ENCODE data around the gene PTK7. TPM values are rescaled to one million over a fixed set of nuclear protein-coding genes. Genes with fewer than 3 reads are reported as not detected.

Gene PTK7
- total RNA-seq, 2 experiments from 2014 or later = 3.3 to 3.9 TPM

GRCh38 chr6:43200541-43200940, 124.4 kb downstream of the PTK7 start:
- DNase-seq = no peak
- Mint-ChIP-seq H3K4me3 (no peak overlapping the region), H3K4me1 (no peaks in the 10 kb centered on the region), H3K27ac (no peak overlapping the region), H3K27me3 (no peaks in the 10 kb centered on the region), H3K9me3 (no peaks in the 10 kb centered on the region), H3K36me3 (peaks cover 4% of the 10 kb centered on the region)

DNA sequence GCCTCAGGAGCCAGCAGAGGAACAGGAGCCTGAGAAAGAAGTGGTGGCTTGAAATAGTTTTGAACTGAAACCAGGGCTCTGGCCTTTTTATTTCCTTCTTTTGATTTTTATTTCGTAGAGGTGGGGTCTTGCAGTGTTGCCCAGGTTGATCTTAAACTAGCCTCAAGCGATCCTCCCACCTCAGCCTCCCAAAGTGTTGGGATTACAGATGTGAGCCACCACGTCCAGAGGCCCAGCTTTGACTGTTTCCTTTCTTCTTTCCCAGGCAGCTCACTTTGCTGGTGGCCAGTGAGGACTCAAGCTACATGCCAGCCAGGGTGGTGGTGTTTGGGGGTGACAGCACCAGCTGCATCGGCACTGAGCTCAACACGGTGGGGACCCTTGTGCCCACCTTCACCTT, 126.3 kb downstream of the PTK7 start:
- no peaks in the 10 kb centered on the region for H3K9me3 Mint-ChIP-seq
- no peak overlapping the region for H3K27ac Mint-ChIP-seq
- H3K27me3 Mint-ChIP-seq = no peaks in the 10 kb centered on the region
- DNase-seq = no peak
- peaks cover 13% of the 10 kb centered on the region for H3K36me3 Mint-ChIP-seq
- H3K4me1 Mint-ChIP-seq = no peaks in the 10 kb centered on the region
- no peak overlapping the region for H3K4me3 Mint-ChIP-seq

GRCh38 chr6:43203029-43203717, 127.1 kb downstream of the PTK7 start:
- H3K36me3 Mint-ChIP-seq = peaks cover 13% of the 10 kb centered on the region
- no peak overlapping the region for H3K4me3 Mint-ChIP-seq
- no peaks in the 10 kb centered on the region for H3K9me3 Mint-ChIP-seq
- no peak for DNase-seq
- H3K27me3 Mint-ChIP-seq = no peaks in the 10 kb centered on the region
- no peak overlapping the region for H3K27ac Mint-ChIP-seq
- no peaks in the 10 kb centered on the region for H3K4me1 Mint-ChIP-seq

GRCh38 chr6:43203718-43204095, 127.6 kb downstream of the PTK7 start:
- H3K4me3 Mint-ChIP-seq = no peak overlapping the region
- no peaks in the 10 kb centered on the region for H3K4me1 Mint-ChIP-seq
- no peaks in the 10 kb centered on the region for H3K27me3 Mint-ChIP-seq
- no peak for DNase-seq
- peaks cover 13% of the 10 kb centered on the region for H3K36me3 Mint-ChIP-seq
- no peak overlapping the region for H3K27ac Mint-ChIP-seq
- no peaks in the 10 kb centered on the region for H3K9me3 Mint-ChIP-seq

DNA sequence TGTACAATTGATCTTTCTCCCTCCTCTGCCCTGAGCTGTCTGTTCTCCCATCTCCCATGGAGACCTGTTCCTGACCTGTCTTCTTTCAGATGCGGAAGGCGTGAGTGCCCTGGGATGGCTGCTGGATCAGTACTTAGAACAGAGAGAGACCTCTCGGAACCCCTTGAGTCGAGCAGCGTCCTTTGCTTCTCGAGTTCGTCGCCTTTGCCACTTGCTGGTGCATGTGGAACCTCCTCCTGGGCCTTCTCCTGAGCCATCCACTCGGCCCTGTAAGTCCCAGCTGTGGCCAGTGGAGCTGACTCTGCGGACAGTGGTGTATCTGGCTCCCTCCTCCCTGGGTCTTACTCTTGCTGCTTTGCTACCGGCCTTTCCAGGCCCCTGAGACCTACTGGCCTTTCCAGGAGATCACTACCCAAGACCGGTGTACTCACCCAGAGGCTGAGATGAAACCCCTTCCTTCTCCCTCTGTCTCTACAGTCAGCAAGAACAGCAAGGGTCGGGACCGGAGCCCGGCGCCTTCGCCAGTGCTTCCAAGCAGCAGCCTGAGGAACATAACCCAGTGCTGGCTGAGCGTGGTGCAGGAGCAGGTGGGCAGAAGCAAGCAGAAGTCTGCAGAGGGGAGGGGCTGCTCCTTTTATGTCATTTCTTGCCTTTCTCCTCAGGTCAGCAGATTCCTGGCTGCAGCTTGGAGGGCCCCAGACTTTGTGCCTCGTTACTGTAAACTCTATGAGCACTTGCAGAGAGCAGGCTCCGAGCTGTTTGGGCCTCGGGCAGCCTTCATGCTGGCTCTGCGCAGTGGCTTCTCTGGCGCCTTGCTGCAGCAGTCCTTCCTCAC, 128.4 kb downstream of the PTK7 start:
- Mint-ChIP-seq H3K27ac (no peak overlapping the region), H3K4me3 (no peak overlapping the region), H3K9me3 (no peaks in the 10 kb centered on the region), H3K27me3 (no peaks in the 10 kb centered on the region), H3K36me3 (peaks cover 13% of the 10 kb centered on the region), H3K4me1 (no peaks in the 10 kb centered on the region)
- DNase-seq = no peak

GRCh38 chr6:43205849-43206248, 129.7 kb downstream of the PTK7 start:
- Mint-ChIP-seq H3K36me3 (peaks cover 13% of the 10 kb centered on the region), H3K27me3 (no peaks in the 10 kb centered on the region), H3K4me3 (no peak overlapping the region), H3K9me3 (no peaks in the 10 kb centered on the region), H3K4me1 (no peaks in the 10 kb centered on the region), H3K27ac (no peak overlapping the region)
- no peak for DNase-seq

DNA sequence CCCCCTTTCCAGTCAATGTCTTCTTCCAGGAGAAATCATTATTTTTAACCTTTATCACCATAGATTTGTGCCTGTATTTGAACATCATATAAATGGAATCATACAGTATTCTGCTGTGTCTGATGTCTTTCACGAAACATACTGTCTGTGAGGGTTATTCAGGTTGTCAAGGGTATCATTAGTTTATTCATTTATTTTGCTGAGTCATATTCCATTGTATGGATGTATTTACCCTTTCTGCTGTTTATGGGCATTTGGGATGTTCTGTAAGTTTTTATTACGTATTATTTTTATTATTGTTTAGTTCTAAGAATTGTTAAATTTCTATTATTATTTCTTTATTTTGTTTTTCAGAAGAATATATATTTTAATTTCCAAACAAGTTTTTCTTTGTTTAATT, 131.2 kb downstream of the PTK7 start:
- Mint-ChIP-seq H3K27ac (no peak overlapping the region), H3K27me3 (no peaks in the 10 kb centered on the region), H3K4me1 (no peaks in the 10 kb centered on the region), H3K36me3 (peaks cover 16% of the 10 kb centered on the region), H3K9me3 (no peaks in the 10 kb centered on the region), H3K4me3 (no peak overlapping the region)
- no peak for DNase-seq

Other genes with a start within 250 kb of the PTK7 start
- 100 to 1,000 TPM; 193 to 200 TPM for gene RPL7L1, start 196.7 kb upstream of the PTK7 start, total RNA-seq
- not detected for gene PTCRA, start 160.3 kb upstream of the PTK7 start, total RNA-seq
- gene CNPY3, start 146.8 kb upstream of the PTK7 start, total RNA-seq = 10 to 100 TPM; 53.6 to 55.7 TPM
- gene GNMT, start 115.6 kb upstream of the PTK7 start, total RNA-seq = under 1 TPM; 0.20 to 0.35 TPM
- 10 to 100 TPM; 15.2 to 16.7 TPM for gene PEX6, start 97.1 kb upstream of the PTK7 start, total RNA-seq
- 10 to 100 TPM; 43.0 to 43.4 TPM for gene PPP2R5D, start 91.7 kb upstream of the PTK7 start, total RNA-seq
- 100 to 1,000 TPM in 1 of 2 experiments, 10 to 100 TPM in 1; 98.6 to 105 TPM for gene MEA1, start 62.4 kb upstream of the PTK7 start, total RNA-seq
- gene KLHDC3, start 62.1 kb upstream of the PTK7 start, total RNA-seq = 10 to 100 TPM; 65.8 to 66.1 TPM
- gene RRP36, start 54.7 kb upstream of the PTK7 start, total RNA-seq = 10 to 100 TPM; 87.6 to 93.0 TPM
- gene CUL7, start 22.5 kb upstream of the PTK7 start, total RNA-seq = 10 to 100 TPM in 1 of 2 experiments, 1 to 10 TPM in 1; 9.3 to 10.2 TPM
- 100 to 1,000 TPM; 112 to 113 TPM for gene MRPL2, start 16.9 kb upstream of the PTK7 start, total RNA-seq
- 1 to 10 TPM; 9.5 to 10.0 TPM for gene KLC4, start 16.7 kb upstream of the PTK7 start, total RNA-seq
- gene SRF, start 95.0 kb downstream of the PTK7 start, total RNA-seq = 10 to 100 TPM; 49.1 to 49.9 TPM
- 10 to 100 TPM; 31.3 to 31.5 TPM for gene CUL9, start 105.9 kb downstream of the PTK7 start, total RNA-seq
- gene DNPH1, start 153.2 kb downstream of the PTK7 start, total RNA-seq = 10 to 100 TPM; 55.8 to 56.1 TPM
- gene TTBK1, start 167.2 kb downstream of the PTK7 start, total RNA-seq = under 1 TPM; 0.12 to 0.14 TPM
- gene SLC22A7, start 221.9 kb downstream of the PTK7 start, total RNA-seq = not detected
- gene CRIP3, start 232.5 kb downstream of the PTK7 start, total RNA-seq = 1 to 10 TPM; 1.4 to 1.5 TPM

All from activated naive CD8-positive, alpha-beta T cell treated with anti-CD3 and anti-CD28 coated beads for 36 hours (primary cell).